Measurements from ENCODE around the gene KRT35.

DNA sequence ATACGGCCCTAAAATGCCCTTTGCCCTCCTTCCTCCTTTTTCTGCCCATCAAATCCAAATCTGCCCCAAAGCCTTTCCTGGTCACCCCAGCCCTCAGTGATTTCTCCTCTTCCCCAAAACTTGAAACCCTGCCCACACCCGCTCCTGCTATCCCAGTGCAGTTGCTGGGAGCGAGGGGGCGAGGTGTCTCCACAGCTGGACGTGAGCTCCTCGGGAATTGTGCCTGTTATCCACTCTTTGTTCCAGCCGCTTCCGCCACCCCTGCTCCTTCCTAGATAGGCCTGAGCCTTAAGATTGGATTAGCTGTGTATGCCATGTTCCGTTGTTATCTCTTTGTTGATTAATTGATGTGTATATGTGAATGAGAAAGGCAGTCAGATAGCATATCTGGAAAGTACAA lies 2.6 kb upstream of the KRT35 start:
- TF ChIP-seq CTCF (conservative IDR thresholded peaks at IDR 0.05; ENCODE audit: low read depth in 2 of 2), result no peak
- TF ChIP-seq EZH2 (IDR thresholded peaks at IDR 0.05; ENCODE audit: low read depth, unreplicated experiment), result no peak
- TF ChIP-seq, protein P1, sequence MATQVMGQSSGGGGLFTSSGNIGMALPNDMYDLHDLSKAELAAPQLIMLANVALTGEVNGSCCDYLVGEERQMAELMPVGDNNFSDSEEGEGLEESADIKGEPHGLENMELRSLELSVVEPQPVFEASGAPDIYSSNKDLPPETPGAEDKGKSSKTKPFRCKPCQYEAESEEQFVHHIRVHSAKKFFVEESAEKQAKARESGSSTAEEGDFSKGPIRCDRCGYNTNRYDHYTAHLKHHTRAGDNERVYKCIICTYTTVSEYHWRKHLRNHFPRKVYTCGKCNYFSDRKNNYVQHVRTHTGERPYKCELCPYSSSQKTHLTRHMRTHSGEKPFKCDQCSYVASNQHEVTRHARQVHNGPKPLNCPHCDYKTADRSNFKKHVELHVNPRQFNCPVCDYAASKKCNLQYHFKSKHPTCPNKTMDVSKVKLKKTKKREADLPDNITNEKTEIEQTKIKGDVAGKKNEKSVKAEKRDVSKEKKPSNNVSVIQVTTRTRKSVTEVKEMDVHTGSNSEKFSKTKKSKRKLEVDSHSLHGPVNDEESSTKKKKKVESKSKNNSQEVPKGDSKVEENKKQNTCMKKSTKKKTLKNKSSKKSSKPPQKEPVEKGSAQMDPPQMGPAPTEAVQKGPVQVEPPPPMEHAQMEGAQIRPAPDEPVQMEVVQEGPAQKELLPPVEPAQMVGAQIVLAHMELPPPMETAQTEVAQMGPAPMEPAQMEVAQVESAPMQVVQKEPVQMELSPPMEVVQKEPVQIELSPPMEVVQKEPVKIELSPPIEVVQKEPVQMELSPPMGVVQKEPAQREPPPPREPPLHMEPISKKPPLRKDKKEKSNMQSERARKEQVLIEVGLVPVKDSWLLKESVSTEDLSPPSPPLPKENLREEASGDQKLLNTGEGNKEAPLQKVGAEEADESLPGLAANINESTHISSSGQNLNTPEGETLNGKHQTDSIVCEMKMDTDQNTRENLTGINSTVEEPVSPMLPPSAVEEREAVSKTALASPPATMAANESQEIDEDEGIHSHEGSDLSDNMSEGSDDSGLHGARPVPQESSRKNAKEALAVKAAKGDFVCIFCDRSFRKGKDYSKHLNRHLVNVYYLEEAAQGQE (IDR thresholded peaks at IDR 0.05; ENCODE audit: unreplicated experiment), result no peak
- no peak for TF ChIP-seq EZH2phosphoT487 (IDR thresholded peaks at IDR 0.05; ENCODE audit: unreplicated experiment)
- TF ChIP-seq NANOG (IDR thresholded peaks at IDR 0.05; ENCODE audit: borderline replicate concordance), result no peak
- TF ChIP-seq POLR2AphosphoS5 (IDR thresholded peaks at IDR 0.05; ENCODE audit: low read depth), result no peak
- no peak for TF ChIP-seq ZNF331 (CRISPR knock-in tag; IDR thresholded peaks at IDR 0.05; ENCODE audit: low read depth)
- no peak for TF ChIP-seq CREB1 (CRISPR knock-in tag; IDR thresholded peaks at IDR 0.05; ENCODE audit: low read depth)
- TF ChIP-seq STAT1 (IDR thresholded peaks at IDR 0.05; ENCODE audit: unreplicated experiment), result no peak

All from GM23338 (cell line).